Stimulated activated CD4-positive, alpha-beta T cell treated with anti-CD3 and anti-CD28 coated beads, Interleukin-4, amount 100 ng/mL, for 48 hours (primary cell): Measurements from ENCODE around the gene TARBP2.

Experiments
- DNase-seq, 2 donors: peaks; one replicate each; pipeline ENCODE4 v3.0.0-alpha.2; 2020; ENCODE audit warnings: low read depth in 2 of 2

TARBP2 gene

GRCh38 chr12:53552361-53553327, 51.6 kb downstream of the TARBP2 start:
- no peak for DNase-seq
